ENCODE results near the gene NANP.
"Not testable (repeated sequence)": the region's sequence is repeated elsewhere in the genome, so short reads cannot be mapped to it uniquely, and the experiment has no call there.

Gene NANP

GRCh38 chr20:25592135-25592852 lies 31.5 kb downstream of the NANP start:
- Mint-ChIP-seq H3K4me3 (no peak overlapping the region), H3K27ac (no peak overlapping the region), H3K9me3 (no peaks in the 10 kb centered on the region), H3K27me3 (peaks cover 8 to 21% of the 10 kb centered on the region in 2 donors), H3K4me1 (no peaks in the 10 kb centered on the region), H3K36me3 (no peaks in the 10 kb centered on the region)
- ATAC-seq (replicated peaks) (no peak), DNase-seq (no peak)

- H3K27ac Mint-ChIP-seq; DNase-seq; H3K4me1 Mint-ChIP-seq; H3K36me3 Mint-ChIP-seq; ATAC-seq (replicated peaks); H3K9me3 Mint-ChIP-seq; H3K4me3 Mint-ChIP-seq: not testable (repeated sequence)
- peaks cover 12 to 17% of the 10 kb centered on the region in 2 donors for H3K27me3 Mint-ChIP-seq
These were observed 33.0 kb downstream of the NANP start for GRCh38 chr20:25590778-25591177.

- Mint-ChIP-seq H3K4me1 (peaks cover 6 to 7% of the 10 kb centered on the region in 2 donors), H3K36me3 (peaks cover 3 to 7% of the 10 kb centered on the region in 2 donors), H3K4me3 (no peak overlapping the region), H3K27ac (no peak overlapping the region), H3K27me3 (peaks cover 19 to 32% of the 10 kb centered on the region in 2 donors), H3K9me3 (peaks cover 2 to 3% of the 10 kb centered on the region in 2 donors)
- no peak for DNase-seq
- ATAC-seq (replicated peaks) = no peak
These were observed 35.3 kb downstream of the NANP start for GRCh38 chr20:25588491-25588890.

DNA sequence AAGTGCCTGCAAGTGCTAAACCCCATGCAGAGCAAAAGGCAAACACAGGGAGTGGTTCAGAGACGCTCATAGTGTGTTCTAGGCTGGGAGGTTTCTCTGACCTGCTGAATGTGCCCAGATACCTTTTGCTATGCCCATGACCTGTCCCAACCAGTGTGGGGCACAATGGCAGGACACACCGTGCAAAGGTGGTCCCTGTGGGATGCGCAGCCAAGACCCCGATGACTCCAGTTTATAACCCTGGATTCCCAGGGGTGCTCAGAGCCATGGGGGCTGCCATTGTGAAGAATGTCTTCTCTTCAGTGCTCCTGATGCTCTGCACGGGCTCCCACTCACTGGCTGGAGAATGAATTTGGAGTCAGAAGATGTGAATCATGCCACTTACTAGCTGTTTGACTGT lies 36.3 kb downstream of the NANP start:
- peaks cover 3 to 7% of the 10 kb centered on the region in 2 donors for H3K36me3 Mint-ChIP-seq
- DNase-seq = no peak
- no peak overlapping the region for H3K27ac Mint-ChIP-seq
- H3K9me3 Mint-ChIP-seq = peaks cover 2 to 3% of the 10 kb centered on the region in 2 donors
- no peak for ATAC-seq (replicated peaks)
- H3K27me3 Mint-ChIP-seq = peaks cover 28 to 41% of the 10 kb centered on the region in 2 donors
- H3K4me3 Mint-ChIP-seq = no peak overlapping the region
- peaks cover 6 to 7% of the 10 kb centered on the region in 2 donors for H3K4me1 Mint-ChIP-seq

DNA sequence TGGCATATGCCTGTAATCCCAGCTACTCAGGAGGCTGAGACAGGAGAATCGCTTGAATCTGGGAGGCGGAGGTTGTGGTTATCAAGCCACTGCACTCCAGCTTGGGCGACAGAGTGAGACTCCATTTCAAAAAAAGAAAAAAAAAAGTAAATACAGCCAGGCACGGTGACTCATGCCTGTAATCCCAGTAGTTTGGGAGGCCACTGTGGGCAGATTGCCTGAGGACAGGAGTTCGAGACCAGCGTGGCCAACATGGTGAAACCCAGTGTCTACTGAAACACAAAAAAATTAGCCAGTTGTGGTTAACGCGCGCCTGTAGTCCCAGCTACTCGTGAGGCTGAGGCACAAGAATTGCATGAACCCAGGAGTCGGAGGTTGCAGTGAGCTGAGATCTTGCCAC lies 36.9 kb downstream of the NANP start:
- Mint-ChIP-seq H3K36me3 (peaks cover 3 to 7% of the 10 kb centered on the region in 2 donors), H3K9me3 (peaks cover 2 to 3% of the 10 kb centered on the region in 2 donors), H3K4me3 (no peak overlapping the region), H3K27ac (no peak overlapping the region), H3K27me3 (peaks cover 33 to 47% of the 10 kb centered on the region in 2 donors), H3K4me1 (peaks cover 6 to 7% of the 10 kb centered on the region in 2 donors)
- ATAC-seq (replicated peaks) = no peak
- DNase-seq = no peak

DNA sequence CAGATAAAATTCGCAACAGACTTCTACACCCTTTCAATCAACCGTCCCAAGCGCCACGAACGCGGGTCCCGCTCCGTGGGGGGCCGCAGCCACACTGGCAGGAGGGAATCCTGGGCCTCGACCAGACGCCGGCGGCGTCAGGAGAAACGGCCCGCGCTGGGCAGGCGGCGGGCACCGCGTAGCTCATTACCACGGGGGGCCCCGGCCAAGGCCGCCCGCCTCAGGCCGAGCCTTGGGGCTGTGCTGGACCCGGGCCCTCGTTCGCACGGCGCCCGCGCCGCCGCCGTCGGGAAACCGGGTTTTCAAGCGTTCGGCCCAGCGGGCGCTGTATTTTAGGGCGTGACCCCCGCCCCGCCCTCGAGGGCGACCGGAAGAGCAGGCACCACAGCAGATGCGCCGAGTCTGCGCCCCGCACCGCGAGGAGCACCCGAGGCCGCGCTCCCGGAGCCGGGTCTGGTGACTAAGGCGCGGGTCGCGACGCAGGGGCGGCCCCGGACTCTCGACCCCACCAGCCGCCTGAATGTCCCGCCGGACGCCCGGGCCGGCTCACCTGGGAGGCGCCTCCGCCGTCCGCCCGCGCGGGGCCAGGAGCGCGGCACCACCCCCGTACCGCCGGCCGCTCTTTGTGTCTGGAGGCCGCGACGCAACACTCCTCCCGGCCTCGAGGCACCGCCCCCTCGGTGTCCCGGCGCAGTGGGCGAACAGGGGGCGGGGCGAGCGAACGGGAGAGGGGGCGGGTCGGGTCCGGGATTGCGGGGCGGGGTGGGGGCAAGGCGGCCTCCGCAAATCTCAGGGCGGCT lies 38.7 kb downstream of the NANP start, which contains the start of gene NINL:
NINL (minus strand) TSS at position 627 of the 800 bp plus-strand sequence. CDS start 58,944 bp downstream, outside the sequence.
- peak; percentile 2 for DNase-seq
- Mint-ChIP-seq H3K4me1 (peaks cover 6 to 7% of the 10 kb centered on the region in 2 donors), H3K27ac (no peak within 1 kb of the TSS), H3K9me3 (peaks cover 2 to 3% of the 10 kb centered on the region in 2 donors), H3K36me3 (peaks cover 3 to 7% of the 10 kb centered on the region in 2 donors), H3K27me3 (peaks cover 29 to 36% of the 10 kb centered on the region in 2 donors), H3K4me3 (peak within 1 kb of the TSS; percentile 54 to 73)
- peak; percentile 72 to 76 for ATAC-seq (replicated peaks)

- H3K36me3 Mint-ChIP-seq; H3K4me1 Mint-ChIP-seq; DNase-seq; H3K27ac Mint-ChIP-seq; H3K9me3 Mint-ChIP-seq; H3K4me3 Mint-ChIP-seq; ATAC-seq (replicated peaks): not testable (repeated sequence)
- peaks cover 33 to 42% of the 10 kb centered on the region in 2 donors for H3K27me3 Mint-ChIP-seq
These were observed 40.2 kb downstream of the NANP start for GRCh38 chr20:25583607-25584006.

DNA sequence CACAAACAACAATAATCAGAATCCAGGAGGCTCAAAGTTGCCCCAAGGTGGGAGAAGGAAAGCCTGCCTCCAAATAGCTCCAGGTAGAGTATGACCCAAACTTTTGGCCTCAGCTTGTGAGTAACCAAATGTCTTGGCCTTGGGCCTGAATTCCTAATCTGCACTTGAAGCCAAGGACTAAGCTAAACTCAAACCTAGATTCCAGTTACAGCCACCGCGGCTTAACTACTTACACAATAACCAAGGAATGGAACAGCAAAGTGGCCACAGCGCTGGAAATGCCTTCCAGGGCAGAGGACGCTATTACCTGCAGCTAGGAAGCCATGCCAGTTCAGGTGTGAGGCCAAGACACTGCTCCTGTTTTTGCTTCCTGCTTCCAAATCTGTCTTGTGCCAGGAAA lies 43.1 kb downstream of the NANP start:
- H3K27me3 Mint-ChIP-seq = peaks cover 34 to 47% of the 10 kb centered on the region in 2 donors
- peaks cover 3 to 7% of the 10 kb centered on the region in 2 donors for H3K36me3 Mint-ChIP-seq
- H3K4me3 Mint-ChIP-seq = no peak overlapping the region
- no peak for DNase-seq
- no peak overlapping the region for H3K27ac Mint-ChIP-seq
- H3K9me3 Mint-ChIP-seq = peaks cover 2 to 3% of the 10 kb centered on the region in 2 donors
- no peak for ATAC-seq (replicated peaks)
- H3K4me1 Mint-ChIP-seq = peaks cover 6 to 7% of the 10 kb centered on the region in 2 donors

DNA sequence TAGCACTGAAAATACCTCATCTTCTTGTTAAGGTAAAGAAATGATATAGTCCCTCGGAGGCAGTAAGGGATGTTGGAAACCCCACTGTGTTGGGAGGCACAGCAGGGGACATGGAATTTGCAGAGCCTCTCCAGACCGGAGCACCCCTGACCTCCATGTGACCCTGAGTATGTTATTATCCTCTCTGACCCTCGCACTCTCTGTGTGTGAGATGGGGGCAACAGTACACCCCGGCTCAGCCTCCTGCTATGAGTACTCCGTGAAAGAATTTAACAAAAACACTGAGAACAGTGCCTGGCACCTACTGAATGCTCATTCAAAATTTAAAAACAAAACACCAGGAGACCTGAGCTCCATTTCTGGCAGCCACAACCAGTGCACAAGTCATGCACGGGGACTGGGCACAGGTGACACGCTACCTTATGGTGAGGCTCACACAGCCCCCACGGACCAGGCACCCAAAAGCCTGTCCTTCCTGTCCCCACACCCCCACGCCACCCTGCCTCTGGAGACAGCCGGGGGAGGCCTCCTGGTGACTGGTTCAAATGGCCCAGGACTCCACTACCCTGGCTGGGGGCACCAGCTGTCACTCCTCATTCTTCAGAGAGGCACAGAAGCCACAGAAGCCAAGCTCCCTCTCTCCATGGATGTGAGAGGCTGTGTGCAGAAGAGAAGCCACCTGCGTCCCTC lies 44.6 kb downstream of the NANP start:
- peaks cover 2 to 3% of the 10 kb centered on the region in 2 donors for H3K9me3 Mint-ChIP-seq
- no peak overlapping the region for H3K27ac Mint-ChIP-seq
- DNase-seq (no peak), ATAC-seq (replicated peaks) (no peak)
- peaks cover 0 to 2% of the 10 kb centered on the region in 2 donors for H3K4me1 Mint-ChIP-seq
- H3K36me3 Mint-ChIP-seq = peaks cover 3% of the 10 kb centered on the region in 2 donors
- H3K4me3 Mint-ChIP-seq = no peak overlapping the region
- peaks cover 31 to 44% of the 10 kb centered on the region in 2 donors for H3K27me3 Mint-ChIP-seq

DNA sequence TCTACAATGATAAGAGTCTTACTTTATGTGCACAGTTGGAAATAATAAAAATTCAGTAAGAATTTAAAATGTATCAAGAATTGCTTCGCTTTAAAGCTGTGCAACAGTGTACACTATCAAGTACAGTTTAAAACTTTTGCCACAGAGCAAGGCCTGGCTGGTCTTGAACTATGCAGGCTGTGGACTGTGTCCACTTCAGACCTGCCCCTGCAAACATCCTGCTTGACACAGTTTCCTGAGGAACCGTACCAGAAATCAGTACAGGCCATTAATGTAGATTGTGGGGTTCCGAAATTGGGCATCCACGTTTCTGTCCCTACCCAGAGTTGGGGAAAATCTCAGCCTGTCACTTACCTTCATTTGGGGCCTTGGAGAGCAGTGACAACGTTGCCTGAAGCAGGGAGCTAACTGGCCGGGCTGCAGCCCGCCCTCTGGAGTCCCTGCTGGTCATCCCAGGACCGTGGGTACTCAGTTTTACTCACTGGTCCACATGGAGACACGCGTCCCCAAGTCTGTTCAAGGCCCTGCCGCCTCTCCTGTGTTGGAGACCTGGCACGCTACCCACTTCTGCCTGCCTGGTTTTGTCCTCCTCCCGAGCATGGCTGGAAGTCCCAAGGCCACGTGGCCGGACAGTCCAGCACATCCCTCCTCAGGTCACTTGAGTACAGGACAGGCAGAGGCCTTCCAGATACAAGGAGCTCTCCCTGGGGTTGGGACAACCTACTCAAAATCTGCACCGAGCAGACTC lies 46.9 kb downstream of the NANP start:
- H3K4me3 Mint-ChIP-seq = no peak overlapping the region
- no peaks in the 10 kb centered on the region for H3K36me3 Mint-ChIP-seq
- H3K4me1 Mint-ChIP-seq = no peaks in the 10 kb centered on the region
- no peak overlapping the region for H3K27ac Mint-ChIP-seq
- peaks cover 15 to 29% of the 10 kb centered on the region in 2 donors for H3K27me3 Mint-ChIP-seq
- H3K9me3 Mint-ChIP-seq = peaks cover 0 to 1% of the 10 kb centered on the region in 2 donors
- ATAC-seq (replicated peaks) = no peak
- no peak for DNase-seq

GRCh38 chr20:25574411-25574810 lies 49.4 kb downstream of the NANP start:
- Mint-ChIP-seq H3K36me3 (no peaks in the 10 kb centered on the region), H3K9me3 (peaks cover 0 to 2% of the 10 kb centered on the region in 2 donors), H3K27ac (no peak overlapping the region), H3K4me3 (no peak overlapping the region), H3K27me3 (peaks cover 14 to 35% of the 10 kb centered on the region in 2 donors), H3K4me1 (no peaks in the 10 kb centered on the region)
- DNase-seq (no peak), ATAC-seq (replicated peaks) (no peak)

DNA sequence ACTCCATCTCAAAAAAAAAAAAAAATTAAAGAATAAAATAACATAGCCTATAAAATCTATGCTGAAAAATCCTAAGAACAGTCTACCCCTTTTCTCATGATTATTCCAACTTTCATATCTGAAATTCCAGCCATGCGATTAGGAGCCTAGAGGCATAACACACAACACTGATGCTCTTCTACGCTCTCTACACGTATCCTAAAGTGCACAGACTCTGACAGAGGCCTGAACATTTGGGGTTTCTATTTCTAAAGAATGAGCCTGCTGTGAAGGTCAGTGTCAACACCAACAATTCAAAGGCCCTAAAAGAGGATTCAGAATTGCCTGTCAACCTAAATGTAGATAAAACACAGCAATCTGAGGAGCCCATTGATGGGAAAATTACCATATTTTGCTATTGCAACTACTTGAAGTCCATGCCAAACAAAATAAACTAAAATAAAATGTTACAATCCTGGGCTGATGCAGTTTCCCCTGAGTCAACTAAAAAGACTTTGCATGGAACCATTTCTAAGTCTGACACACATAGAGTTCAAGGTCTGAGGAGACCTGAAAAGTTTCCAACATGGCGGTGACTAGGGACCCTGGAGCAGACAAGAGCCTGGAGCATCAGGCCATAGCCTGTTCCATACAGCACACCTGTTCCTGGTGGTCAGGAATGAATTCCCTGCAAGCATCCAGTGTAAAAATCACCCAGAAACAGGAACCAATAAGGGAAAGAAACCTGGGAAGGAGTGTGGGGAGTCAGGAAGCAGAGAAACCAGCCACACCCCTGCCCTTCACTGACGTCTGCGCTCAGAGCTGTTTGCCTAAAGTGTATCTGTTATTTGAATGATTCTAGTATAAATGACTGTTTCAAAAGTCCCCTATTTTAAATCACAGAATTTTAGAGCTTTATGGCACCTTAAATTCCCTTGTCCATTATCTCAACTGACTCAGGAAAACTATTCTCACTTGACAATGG lies 50.2 kb downstream of the NANP start:
- H3K27me3 Mint-ChIP-seq = peaks cover 14 to 38% of the 10 kb centered on the region in 2 donors
- H3K9me3 Mint-ChIP-seq = peaks cover 0 to 4% of the 10 kb centered on the region in 2 donors
- no peak for DNase-seq
- H3K4me3 Mint-ChIP-seq = no peak overlapping the region
- H3K4me1 Mint-ChIP-seq = no peaks in the 10 kb centered on the region
- no peak overlapping the region for H3K27ac Mint-ChIP-seq
- no peaks in the 10 kb centered on the region for H3K36me3 Mint-ChIP-seq
- ATAC-seq (replicated peaks) = no peak

DNA sequence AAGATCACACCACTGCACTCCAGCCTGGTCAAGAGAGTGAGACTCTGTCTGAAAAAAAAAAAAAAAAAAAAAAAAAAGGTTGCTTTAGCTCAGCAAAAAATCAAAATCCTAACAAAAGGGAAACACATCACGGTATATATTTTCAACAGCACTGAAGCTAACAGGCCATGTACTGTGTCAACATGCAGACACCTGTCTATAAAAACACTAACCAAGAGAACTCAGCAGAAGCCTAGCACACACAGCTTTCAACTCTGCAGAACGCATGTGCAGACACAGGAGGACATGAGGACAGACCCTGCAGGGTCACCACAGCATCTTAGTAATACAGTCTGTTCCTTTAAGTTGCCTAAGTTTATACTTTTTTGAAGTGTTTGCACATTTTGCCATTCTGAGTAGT lies 52.0 kb downstream of the NANP start:
- DNase-seq (no peak), ATAC-seq (replicated peaks) (no peak)
- no peaks in the 10 kb centered on the region for H3K36me3 Mint-ChIP-seq
- no peak overlapping the region for H3K4me3 Mint-ChIP-seq
- no peak overlapping the region for H3K27ac Mint-ChIP-seq
- peaks cover 14 to 27% of the 10 kb centered on the region in 2 donors for H3K27me3 Mint-ChIP-seq
- no peaks in the 10 kb centered on the region for H3K4me1 Mint-ChIP-seq
- H3K9me3 Mint-ChIP-seq = peaks cover 0 to 4% of the 10 kb centered on the region in 2 donors

All from stimulated activated naive B cell treated with anti-CD40 and anti-IgM and Interleukin-4, amounts not matched to agents 10 μg/mL and 1 μg/mL and 100 μg/mL, for 72 hours (primary cell).